WERI-Rb-1 (cell line): ENCODE measurements around the gene SHROOM3.

ENCODE experiments used
- DNase-seq: peaks from one replicate; pipeline ENCODE4 v3.0.0-alpha.2; 2020
- H3K27ac ChIP-seq: fragments of 250-450 bp; sonication (Bioruptor Pico); 2 replicates; pipeline ENCODE4 v1.5.1; 2020; ENCODE audit warnings: mild to moderate bottlenecking, moderate library complexity
- H3K27me3 ChIP-seq: fragments of 250-450 bp; sonication (Bioruptor Pico); 2 replicates; pipeline ENCODE4 v1.5.1; 2021; ENCODE audit warnings: mild to moderate bottlenecking, low read depth, moderate library complexity; ENCODE audit not compliant: insufficient read depth, severe bottlenecking
- H3K36me3 ChIP-seq: fragments of 250-450 bp; sonication (Bioruptor Pico); 2 replicates; pipeline ENCODE4 v1.5.1; 2020; ENCODE audit warnings: mild to moderate bottlenecking, moderate library complexity
- H3K4me3 ChIP-seq: 2 replicates; pipeline ENCODE4 v1.5.1; 2011; ENCODE audit warnings: low read depth, mild to moderate bottlenecking, control low read depth, low read length
- H3K9me3 ChIP-seq: fragments of 250-450 bp; sonication (Bioruptor Pico); 2 replicates; pipeline ENCODE4 v1.5.1; 2021; ENCODE audit warnings: mild to moderate bottlenecking, moderate library complexity; ENCODE audit not compliant: severe bottlenecking
- TF ChIP-seq, protein P1 (sequence below): IDR thresholded peaks from 2 replicates; pipeline ENCODE4 v1.5.1; 2011; ENCODE audit warnings: low read depth, mild to moderate bottlenecking, control low read depth, inconsistent platforms, low read length

SHROOM3 gene

DNA sequence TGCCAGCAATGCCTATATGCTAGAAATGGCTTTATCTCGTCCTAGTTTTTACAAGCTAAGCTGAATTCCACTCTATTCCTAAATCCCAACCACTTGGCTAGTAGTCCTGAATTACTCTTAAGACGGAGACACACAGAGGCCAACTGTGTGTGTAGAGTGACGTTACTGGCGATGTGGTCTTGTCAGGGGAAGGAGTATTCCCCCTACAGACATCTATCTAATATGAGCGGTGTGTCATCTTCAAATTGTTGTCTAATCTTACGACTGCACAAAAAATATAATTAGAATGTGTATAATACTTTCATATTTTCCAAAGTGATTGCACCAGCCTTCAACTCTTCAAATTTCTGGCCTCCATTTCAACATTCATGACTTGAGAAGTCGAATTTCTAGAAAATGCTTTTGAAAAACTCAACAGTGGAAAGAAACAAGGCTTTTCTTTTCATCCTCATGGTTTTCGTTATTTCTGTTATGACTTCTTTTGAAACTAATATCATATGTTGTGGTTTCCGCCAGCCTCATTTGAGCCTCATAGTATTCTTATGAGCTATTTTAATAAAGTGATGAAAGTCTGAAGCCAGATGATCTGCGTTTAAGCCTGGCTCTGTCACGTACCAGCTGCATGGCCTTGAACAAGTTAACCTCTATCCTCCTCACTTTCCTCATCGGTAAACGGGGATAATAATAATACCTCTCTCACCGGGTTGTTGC is 330.6 kb downstream of the SHROOM3 start:
- H3K4me3 ChIP-seq = no peak overlapping the region
- peaks cover 20% of the 10 kb centered on the region for H3K36me3 ChIP-seq
- no peaks in the 10 kb centered on the region for H3K27me3 ChIP-seq
- no peak overlapping the region for H3K27ac ChIP-seq
- no peak for DNase-seq
- H3K9me3 ChIP-seq = no peaks in the 10 kb centered on the region
- TF ChIP-seq, protein P1, sequence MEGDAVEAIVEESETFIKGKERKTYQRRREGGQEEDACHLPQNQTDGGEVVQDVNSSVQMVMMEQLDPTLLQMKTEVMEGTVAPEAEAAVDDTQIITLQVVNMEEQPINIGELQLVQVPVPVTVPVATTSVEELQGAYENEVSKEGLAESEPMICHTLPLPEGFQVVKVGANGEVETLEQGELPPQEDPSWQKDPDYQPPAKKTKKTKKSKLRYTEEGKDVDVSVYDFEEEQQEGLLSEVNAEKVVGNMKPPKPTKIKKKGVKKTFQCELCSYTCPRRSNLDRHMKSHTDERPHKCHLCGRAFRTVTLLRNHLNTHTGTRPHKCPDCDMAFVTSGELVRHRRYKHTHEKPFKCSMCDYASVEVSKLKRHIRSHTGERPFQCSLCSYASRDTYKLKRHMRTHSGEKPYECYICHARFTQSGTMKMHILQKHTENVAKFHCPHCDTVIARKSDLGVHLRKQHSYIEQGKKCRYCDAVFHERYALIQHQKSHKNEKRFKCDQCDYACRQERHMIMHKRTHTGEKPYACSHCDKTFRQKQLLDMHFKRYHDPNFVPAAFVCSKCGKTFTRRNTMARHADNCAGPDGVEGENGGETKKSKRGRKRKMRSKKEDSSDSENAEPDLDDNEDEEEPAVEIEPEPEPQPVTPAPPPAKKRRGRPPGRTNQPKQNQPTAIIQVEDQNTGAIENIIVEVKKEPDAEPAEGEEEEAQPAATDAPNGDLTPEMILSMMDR = no peak

DNA sequence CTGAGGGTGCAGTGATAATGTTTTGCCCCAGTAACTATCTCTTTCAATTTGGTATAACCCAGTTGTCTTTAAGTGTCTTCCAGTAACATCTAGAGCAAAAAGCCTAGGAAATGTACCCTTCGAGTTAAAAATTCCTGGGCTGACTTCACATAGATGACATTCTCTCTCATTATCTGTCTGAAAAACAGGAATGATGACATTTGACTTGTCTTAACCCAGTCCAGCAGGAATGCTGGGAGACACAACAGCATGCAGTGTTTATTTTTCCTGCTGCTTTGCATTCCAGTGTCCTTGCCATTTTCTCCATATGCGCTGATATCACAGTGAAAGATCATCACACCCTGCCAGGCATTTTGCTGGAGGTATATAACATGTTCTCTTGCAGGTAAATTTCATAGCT is 333.0 kb downstream of the SHROOM3 start:
- no peak overlapping the region for H3K4me3 ChIP-seq
- peaks cover 31% of the 10 kb centered on the region for H3K36me3 ChIP-seq
- no peak for DNase-seq
- no peak overlapping the region for H3K27ac ChIP-seq
- no peaks in the 10 kb centered on the region for H3K9me3 ChIP-seq
- no peaks in the 10 kb centered on the region for H3K27me3 ChIP-seq
- TF ChIP-seq, protein P1 = no peak

DNA sequence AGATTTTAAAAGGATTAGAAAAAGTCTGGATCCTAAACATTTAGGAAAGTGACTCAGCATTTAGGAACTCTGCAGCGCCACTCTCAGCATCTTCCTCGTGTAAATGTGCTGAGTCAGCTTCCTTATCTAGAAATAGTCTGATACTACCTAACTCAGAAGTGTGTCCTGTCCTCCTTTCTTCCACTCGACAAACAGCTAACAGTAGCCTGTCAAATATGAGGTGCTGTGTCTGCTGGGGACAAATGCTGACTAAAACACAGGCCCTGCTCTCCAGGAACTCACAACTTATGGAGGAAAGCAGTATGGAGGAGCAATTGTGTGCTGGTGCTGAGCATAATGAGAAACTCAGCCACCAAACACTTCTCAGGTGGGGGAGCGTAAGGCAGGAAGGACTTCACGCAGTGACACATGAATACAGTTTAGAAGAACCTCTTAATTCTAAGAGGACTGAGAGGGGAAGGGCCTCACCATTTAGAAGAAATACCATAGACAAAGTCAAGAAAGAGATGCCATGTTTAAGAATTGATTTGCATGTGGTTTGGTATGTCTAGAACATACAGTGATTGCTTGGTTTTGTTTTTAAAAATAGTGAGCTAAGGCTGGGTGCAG is 337.6 kb downstream of the SHROOM3 start:
- Histone ChIP-seq H3K27ac (no peak overlapping the region), H3K27me3 (no peaks in the 10 kb centered on the region), H3K9me3 (no peaks in the 10 kb centered on the region), H3K4me3 (no peak overlapping the region), H3K36me3 (peaks cover 27% of the 10 kb centered on the region)
- TF ChIP-seq, protein P1 = no peak
- no peak for DNase-seq

GRCh38 chr4:76773766-76774165 is 338.7 kb downstream of the SHROOM3 start:
- TF ChIP-seq, protein P1 = no peak
- Histone ChIP-seq H3K27ac (no peak overlapping the region), H3K9me3 (no peaks in the 10 kb centered on the region), H3K36me3 (peaks cover 29% of the 10 kb centered on the region), H3K27me3 (no peaks in the 10 kb centered on the region), H3K4me3 (no peak overlapping the region)
- no peak for DNase-seq

DNA sequence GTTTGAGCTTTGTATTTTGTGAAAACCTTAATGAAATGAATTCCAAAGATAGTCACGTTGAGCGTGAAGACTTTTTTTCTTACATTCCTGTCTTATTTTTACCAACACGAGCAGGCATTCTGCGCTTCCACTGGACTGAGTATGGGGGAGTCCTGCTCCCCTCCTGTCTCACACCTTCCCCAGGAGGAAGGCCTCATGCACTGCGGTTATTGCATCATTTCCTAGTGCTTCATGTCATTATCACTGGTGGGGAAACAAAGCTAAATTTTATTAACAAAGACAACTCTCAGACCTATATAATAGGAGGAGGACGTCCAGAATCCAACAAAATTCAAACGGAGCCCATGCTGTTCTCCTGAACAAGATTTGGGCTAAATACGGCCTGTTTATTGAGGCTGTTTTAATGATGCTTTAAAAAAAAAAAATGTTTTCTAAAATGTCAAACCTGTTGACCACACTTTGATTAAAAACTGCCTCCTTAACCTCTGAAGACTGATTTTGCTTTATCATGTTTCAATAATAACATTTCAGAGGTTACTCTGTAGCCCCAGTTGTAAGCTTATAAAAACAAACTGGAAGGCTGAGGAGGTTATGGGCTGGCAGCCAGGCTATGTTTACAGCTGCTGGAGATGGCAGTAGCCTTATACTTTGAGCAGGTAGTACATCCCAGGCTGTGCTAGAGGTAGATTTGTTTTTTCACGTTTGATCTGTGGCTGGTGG is 344.9 kb downstream of the SHROOM3 start:
- no peaks in the 10 kb centered on the region for H3K27me3 ChIP-seq
- H3K27ac ChIP-seq = no peak overlapping the region
- no peaks in the 10 kb centered on the region for H3K9me3 ChIP-seq
- DNase-seq = no peak
- TF ChIP-seq, protein P1 = no peak
- no peak overlapping the region for H3K4me3 ChIP-seq
- peaks cover 19% of the 10 kb centered on the region for H3K36me3 ChIP-seq
